DND-41 (cell line): ENCODE measurements around the gene SMPD3.

Source experiments
- ATAC-seq: fragments of 200-7000 bp; cut with Tn5 transposase; 3 replicates; pipeline ENCODE4 v1.9.1; 2021; ENCODE audit warnings: low read depth; ENCODE audit not compliant: insufficient read depth
- DNase-seq: peaks from one replicate; pipeline ENCODE4 v3.0.0-alpha.2; 2020
- H2AFZ ChIP-seq: 2 replicates; pipeline ENCODE4 v1.6.0; 2012; ENCODE audit warnings: low read depth, low read length
- H3K27ac ChIP-seq: 2 replicates; pipeline ENCODE4 v1.5.1; 2012; ENCODE audit warnings: low read length, inconsistent platforms
- H3K27me3 ChIP-seq: fragments of 200-600 bp; sonication (generic); 2 replicates; pipeline ENCODE4 v1.6.0; 2012; ENCODE audit warnings: low read length, mild to moderate bottlenecking, inconsistent platforms; ENCODE audit not compliant: insufficient read depth, poor library complexity
- H3K36me3 ChIP-seq: 2 replicates; pipeline ENCODE4 v1.5.1; 2012; ENCODE audit warnings: low read length, inconsistent platforms; ENCODE audit not compliant: insufficient read depth
- H3K4me1 ChIP-seq: 2 replicates; pipeline ENCODE4 v1.5.1; 2012; ENCODE audit warnings: mild to moderate bottlenecking, low read length; ENCODE audit not compliant: insufficient read depth
- H3K4me2 ChIP-seq: 2 replicates; pipeline ENCODE4 v1.6.0; 2012; ENCODE audit warnings: mild to moderate bottlenecking, moderate library complexity, low read length, inconsistent platforms; ENCODE audit not compliant: insufficient read depth
- H3K4me3 ChIP-seq, 2 experiments: fragments of 200-600 bp in 1 of 2; shearing (Covaris generic) in 1 of 2; 2 replicates each; pipeline ENCODE4 v1.5.1; 2012 to 2016; ENCODE audit warnings: inconsistent platforms in 2 of 2, low read length in 2 of 2, mild to moderate bottlenecking in 2 of 2, low read depth in 1 of 2, moderate library complexity in 1 of 2
- H3K79me2 ChIP-seq: 2 replicates; pipeline ENCODE4 v1.6.0; 2012; ENCODE audit warnings: low read length, inconsistent platforms; ENCODE audit not compliant: insufficient read depth
- H3K9ac ChIP-seq: 2 replicates; pipeline ENCODE4 v1.6.0; 2012; ENCODE audit warnings: low read depth, mild to moderate bottlenecking, inconsistent platforms, low read length, moderate library complexity
- H3K9me3 ChIP-seq: 2 replicates; pipeline ENCODE4 v1.5.1; 2012; ENCODE audit warnings: low read length, moderate library complexity, mild to moderate bottlenecking, inconsistent platforms; ENCODE audit not compliant: insufficient read depth, severe bottlenecking
- H4K20me1 ChIP-seq: 2 replicates; pipeline ENCODE4 v1.6.0; 2012; ENCODE audit warnings: low read length; ENCODE audit not compliant: insufficient read depth
- EZH2 ChIP-seq: IDR thresholded peaks from 3 replicates; pipeline ENCODE4 v1.6.1; 2012; ENCODE audit warnings: borderline replicate concordance, low read depth, mild to moderate bottlenecking, moderate library complexity, low read length, inconsistent platforms; ENCODE audit not compliant: severe bottlenecking
- TF ChIP-seq, protein P1 (sequence below): IDR thresholded peaks from 2 replicates; pipeline ENCODE4 v1.5.1; 2012; ENCODE audit warnings: borderline replicate concordance, low read length, moderate library complexity, mild to moderate bottlenecking; ENCODE audit not compliant: poor library complexity, severe bottlenecking; ENCODE audit errors: extremely low read depth

The SMPD3 gene

GRCh38 chr16:68328151-68328859 lies 120.0 kb downstream of the SMPD3 start:
- H3K79me2 ChIP-seq, result peaks cover 8% of the 10 kb centered on the region
- H3K36me3 ChIP-seq, result peaks cover 51% of the 10 kb centered on the region
- H3K4me3 ChIP-seq, result no peak overlapping the region
- H2AFZ ChIP-seq, result no peak overlapping the region
- H3K4me1 ChIP-seq, result peaks cover 47% of the 10 kb centered on the region
- H3K27me3 ChIP-seq, result no peaks in the 10 kb centered on the region
- TF ChIP-seq, protein P1, sequence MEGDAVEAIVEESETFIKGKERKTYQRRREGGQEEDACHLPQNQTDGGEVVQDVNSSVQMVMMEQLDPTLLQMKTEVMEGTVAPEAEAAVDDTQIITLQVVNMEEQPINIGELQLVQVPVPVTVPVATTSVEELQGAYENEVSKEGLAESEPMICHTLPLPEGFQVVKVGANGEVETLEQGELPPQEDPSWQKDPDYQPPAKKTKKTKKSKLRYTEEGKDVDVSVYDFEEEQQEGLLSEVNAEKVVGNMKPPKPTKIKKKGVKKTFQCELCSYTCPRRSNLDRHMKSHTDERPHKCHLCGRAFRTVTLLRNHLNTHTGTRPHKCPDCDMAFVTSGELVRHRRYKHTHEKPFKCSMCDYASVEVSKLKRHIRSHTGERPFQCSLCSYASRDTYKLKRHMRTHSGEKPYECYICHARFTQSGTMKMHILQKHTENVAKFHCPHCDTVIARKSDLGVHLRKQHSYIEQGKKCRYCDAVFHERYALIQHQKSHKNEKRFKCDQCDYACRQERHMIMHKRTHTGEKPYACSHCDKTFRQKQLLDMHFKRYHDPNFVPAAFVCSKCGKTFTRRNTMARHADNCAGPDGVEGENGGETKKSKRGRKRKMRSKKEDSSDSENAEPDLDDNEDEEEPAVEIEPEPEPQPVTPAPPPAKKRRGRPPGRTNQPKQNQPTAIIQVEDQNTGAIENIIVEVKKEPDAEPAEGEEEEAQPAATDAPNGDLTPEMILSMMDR, result peak; percentile 94
- no peak for TF ChIP-seq EZH2
- H3K9ac ChIP-seq, result no peak overlapping the region
- peak overlapping the region; percentile 60; the same call in 1 of the 2 replicates for H3K27ac ChIP-seq
- no peaks in the 10 kb centered on the region for H4K20me1 ChIP-seq
- H3K9me3 ChIP-seq, result no peaks in the 10 kb centered on the region
- ATAC-seq, result peak; percentile 54
- peak; percentile 82 for DNase-seq
- no peak overlapping the region for H3K4me2 ChIP-seq

GRCh38 chr16:68324780-68325357 lies 123.4 kb downstream of the SMPD3 start:
- H3K4me3 ChIP-seq, result no peak overlapping the region
- H2AFZ ChIP-seq, result no peak overlapping the region
- no peak overlapping the region for H3K9ac ChIP-seq
- peaks cover 15% of the 10 kb centered on the region for H3K79me2 ChIP-seq
- no peaks in the 10 kb centered on the region for H3K27me3 ChIP-seq
- H3K9me3 ChIP-seq, result no peaks in the 10 kb centered on the region
- H3K27ac ChIP-seq, result no peak overlapping the region
- H4K20me1 ChIP-seq, result no peaks in the 10 kb centered on the region
- DNase-seq, result no peak
- TF ChIP-seq, protein P1, result no peak
- no peak for ATAC-seq
- H3K4me1 ChIP-seq, result peaks cover 12% of the 10 kb centered on the region
- peaks cover 72% of the 10 kb centered on the region for H3K36me3 ChIP-seq
- H3K4me2 ChIP-seq, result no peak overlapping the region

GRCh38 chr16:68324336-68324735 lies 124.0 kb downstream of the SMPD3 start:
- TF ChIP-seq, protein P1, result no peak
- no peak for TF ChIP-seq EZH2
- Histone ChIP-seq H3K4me1 (peaks cover 8% of the 10 kb centered on the region; the same call in 1 of the 2 replicates), H3K9ac (no peak overlapping the region), H3K9me3 (no peaks in the 10 kb centered on the region), H3K4me3 (no peak overlapping the region), H3K36me3 (peaks cover 72% of the 10 kb centered on the region), H3K27me3 (no peaks in the 10 kb centered on the region), H3K4me2 (no peak overlapping the region), H2AFZ (no peak overlapping the region), H3K79me2 (peaks cover 19% of the 10 kb centered on the region), H3K27ac (no peak overlapping the region), H4K20me1 (no peaks in the 10 kb centered on the region)
- DNase-seq (no peak), ATAC-seq (no peak)
